ENCODE measurements around the gene ERCC4. TPM values are rescaled to one million over a fixed set of nuclear protein-coding genes. Genes with fewer than 3 reads are reported as not detected.

ERCC4 gene
- polyA plus RNA-seq, 2 of the 4 experiments (the other 2 are of a cell fraction), result 5.9 to 15.1 TPM

DNA sequence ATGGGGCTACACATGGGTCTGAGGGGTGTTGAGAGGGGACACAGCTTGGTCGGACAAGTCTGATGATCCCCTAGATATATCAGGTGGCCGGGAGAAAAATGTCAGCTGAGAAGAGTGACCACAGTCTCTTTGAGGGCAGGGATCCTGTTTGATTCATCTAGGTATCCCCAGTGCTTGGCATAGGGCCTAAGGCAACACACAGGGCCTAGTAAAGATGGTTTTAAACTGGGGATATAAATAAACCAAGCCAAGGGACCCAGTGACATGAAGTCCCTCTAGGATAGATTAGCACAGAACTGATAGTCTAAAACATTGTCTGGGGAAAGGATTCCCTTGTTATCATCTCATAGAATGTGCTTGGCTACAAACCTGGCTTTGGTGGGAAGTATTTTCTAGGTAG, 1.4 kb downstream of the ERCC4 start:
- POLR2A ChIA-PET, result no interaction called here
- H3K4me3 ChIP-seq, result no peak overlapping the region
- CTCF ChIA-PET, result interaction anchor here (0.8 to 1.2 kb wide), 2 partner anchors 328 to 344 kb away, joined by 3 read pairs; no protein-coding TSS in a partner anchor
- peak overlapping the region; percentile 3 to 96; a peak in 4 of 6 replicates for H3K27ac ChIP-seq
- ATAC-seq, result no peak
- no peak for DNase-seq (ENCODE audit: low read depth in 1 of 2, low spot score in 1 of 2)
- H3K4me2 ChIP-seq, result peak overlapping the region; percentile 93
- H3K4me1 ChIP-seq, result peaks cover 41% of the 10 kb centered on the region
- TF ChIP-seq POLR2A (IDR thresholded peaks at IDR 0.05; ENCODE audit: low read length), result no peak
- 68% methylated on average over 2 of the region's 2 CpGs for WGBS (ENCODE audit: missing lambda C conversion rate)
- H3K9me3 ChIP-seq, result no peaks in the 10 kb centered on the region
- FAIRE-seq, result no peak

DNA sequence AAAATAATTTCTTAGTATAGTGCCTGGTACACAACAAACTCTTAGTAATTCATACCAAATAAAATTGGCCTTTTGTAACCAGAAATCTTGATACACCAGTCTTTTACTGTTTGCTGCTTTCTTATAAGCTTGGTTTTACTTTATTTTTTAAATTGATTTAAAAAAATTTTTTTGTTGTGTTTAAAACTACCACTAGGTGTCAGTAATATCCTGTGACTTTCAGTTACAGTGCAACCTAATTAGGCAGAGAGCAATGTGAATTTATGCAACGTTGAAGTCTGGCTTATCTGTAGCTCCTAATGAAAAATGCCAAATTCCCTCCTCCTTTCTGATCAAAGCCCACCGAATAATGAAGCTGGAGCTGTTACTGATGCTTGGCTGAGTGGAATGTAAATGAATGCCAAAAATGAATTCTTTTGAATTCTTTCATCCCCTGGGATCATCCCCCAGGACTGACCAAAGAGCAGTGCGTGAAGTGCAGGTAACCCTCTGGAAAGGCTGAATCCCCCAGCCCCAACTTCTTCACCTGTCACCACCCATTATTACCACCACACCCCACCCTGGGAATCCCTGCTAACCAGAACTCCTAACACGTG, 3.8 kb downstream of the ERCC4 start:
- FAIRE-seq (no peak), ATAC-seq (no peak), DNase-seq (ENCODE audit: low read depth in 1 of 2, low spot score in 1 of 2) (peak; percentile 36 to 68)
- WGBS (ENCODE audit: missing lambda C conversion rate), result 41% methylated on average over 4 of the region's 4 CpGs
- TF ChIP-seq RAD21 (conservative IDR thresholded peaks at IDR 0.05 in 1 of 2, IDR thresholded peaks at IDR 0.05 in 1 of 2) (peak; percentile 92 to 94), MYC (IDR thresholded peaks at IDR 0.05; ENCODE audit: borderline replicate concordance, low read length) (no peak), ZC3H11A (IDR thresholded peaks at IDR 0.05) (no peak), HOXB13 (CRISPR knock-in tag; IDR thresholded peaks at IDR 0.05; ENCODE audit: low read depth) (no peak), EHF (CRISPR knock-in tag; IDR thresholded peaks at IDR 0.05) (no peak), ZSCAN20 (CRISPR knock-in tag; IDR thresholded peaks at IDR 0.05) (no peak), HEYL (CRISPR knock-in tag; IDR thresholded peaks at IDR 0.05) (no peak), SMC3 (IDR thresholded peaks at IDR 0.05) (peak; percentile 88)
- TF ChIP-seq, protein P1, sequence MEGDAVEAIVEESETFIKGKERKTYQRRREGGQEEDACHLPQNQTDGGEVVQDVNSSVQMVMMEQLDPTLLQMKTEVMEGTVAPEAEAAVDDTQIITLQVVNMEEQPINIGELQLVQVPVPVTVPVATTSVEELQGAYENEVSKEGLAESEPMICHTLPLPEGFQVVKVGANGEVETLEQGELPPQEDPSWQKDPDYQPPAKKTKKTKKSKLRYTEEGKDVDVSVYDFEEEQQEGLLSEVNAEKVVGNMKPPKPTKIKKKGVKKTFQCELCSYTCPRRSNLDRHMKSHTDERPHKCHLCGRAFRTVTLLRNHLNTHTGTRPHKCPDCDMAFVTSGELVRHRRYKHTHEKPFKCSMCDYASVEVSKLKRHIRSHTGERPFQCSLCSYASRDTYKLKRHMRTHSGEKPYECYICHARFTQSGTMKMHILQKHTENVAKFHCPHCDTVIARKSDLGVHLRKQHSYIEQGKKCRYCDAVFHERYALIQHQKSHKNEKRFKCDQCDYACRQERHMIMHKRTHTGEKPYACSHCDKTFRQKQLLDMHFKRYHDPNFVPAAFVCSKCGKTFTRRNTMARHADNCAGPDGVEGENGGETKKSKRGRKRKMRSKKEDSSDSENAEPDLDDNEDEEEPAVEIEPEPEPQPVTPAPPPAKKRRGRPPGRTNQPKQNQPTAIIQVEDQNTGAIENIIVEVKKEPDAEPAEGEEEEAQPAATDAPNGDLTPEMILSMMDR (IDR thresholded peaks at IDR 0.05), result peak; percentile 89
- ChIA-PET POLR2A (interaction anchor here (1.2 to 1.9 kb wide), 2 partner anchors 258 to 362 kb away, joined by 3 to 6 read pairs; no protein-coding TSS in a partner anchor), CTCF (interaction anchor here (0.6 to 3.4 kb wide), 60 partner anchors 8 to 607 kb away, joined by 3 to 36 read pairs (median 4); no protein-coding TSS in a partner anchor)
- peak overlapping the region; percentile 46 for H3K4me2 ChIP-seq
- H3K4me1 ChIP-seq, result peaks cover 53% of the 10 kb centered on the region
- no peaks in the 10 kb centered on the region for H3K9me3 ChIP-seq
- H3K27ac ChIP-seq, result peak overlapping the region; percentile 66 to 81
- no peak overlapping the region for H3K4me3 ChIP-seq

DNA sequence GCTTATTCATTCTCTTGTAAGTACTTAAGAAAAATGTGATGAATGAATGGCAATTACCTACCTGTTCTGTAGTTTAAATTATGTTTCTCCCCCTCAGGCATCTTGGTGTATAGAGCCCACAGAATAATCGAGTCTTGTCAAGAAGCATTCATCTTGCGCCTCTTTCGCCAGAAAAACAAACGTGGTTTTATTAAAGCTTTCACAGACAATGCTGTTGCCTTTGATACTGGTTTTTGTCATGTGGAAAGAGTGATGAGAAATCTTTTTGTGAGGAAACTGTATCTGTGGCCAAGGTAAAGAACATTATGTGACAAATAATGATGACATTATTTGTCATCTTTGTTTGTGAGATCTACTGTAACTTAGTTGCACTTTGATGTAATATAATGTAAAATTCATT, 6.5 kb downstream of the ERCC4 start:
- peak overlapping the region; percentile 39 to 64; a peak in 4 of 6 replicates for H3K27ac ChIP-seq
- FAIRE-seq (no peak), DNase-seq (ENCODE audit: low read depth in 1 of 2, low spot score in 1 of 2) (no peak), ATAC-seq (no peak)
- peaks cover 42% of the 10 kb centered on the region for H3K4me1 ChIP-seq
- TF ChIP-seq CHD4 (IDR thresholded peaks at IDR 0.05; ENCODE audit: borderline replicate concordance) (no peak), FOSB (CRISPR knock-in tag; IDR thresholded peaks at IDR 0.05) (no peak), CBX8 (IDR thresholded peaks at IDR 0.05) (no peak), ZNF302 (CRISPR knock-in tag; IDR thresholded peaks at IDR 0.05) (no peak), HEYL (CRISPR knock-in tag; IDR thresholded peaks at IDR 0.05) (no peak), PHF8 (IDR thresholded peaks at IDR 0.05; ENCODE audit: borderline replicate concordance, low read depth) (no peak), MYC (IDR thresholded peaks at IDR 0.05; ENCODE audit: borderline replicate concordance, low read length) (no peak), CBX2 (IDR thresholded peaks at IDR 0.05; ENCODE audit: borderline replicate concordance, low read depth) (no peak), ZC3H11A (IDR thresholded peaks at IDR 0.05) (no peak), NFE2L2 (conservative IDR thresholded peaks at IDR 0.05; ENCODE audit: low read length) (no peak), CEBPB (IDR thresholded peaks at IDR 0.05) (no peak), POLR2AphosphoS2 (conservative IDR thresholded peaks at IDR 0.05; ENCODE audit: low read length) (no peak)
- TF ChIP-seq, protein P2, sequence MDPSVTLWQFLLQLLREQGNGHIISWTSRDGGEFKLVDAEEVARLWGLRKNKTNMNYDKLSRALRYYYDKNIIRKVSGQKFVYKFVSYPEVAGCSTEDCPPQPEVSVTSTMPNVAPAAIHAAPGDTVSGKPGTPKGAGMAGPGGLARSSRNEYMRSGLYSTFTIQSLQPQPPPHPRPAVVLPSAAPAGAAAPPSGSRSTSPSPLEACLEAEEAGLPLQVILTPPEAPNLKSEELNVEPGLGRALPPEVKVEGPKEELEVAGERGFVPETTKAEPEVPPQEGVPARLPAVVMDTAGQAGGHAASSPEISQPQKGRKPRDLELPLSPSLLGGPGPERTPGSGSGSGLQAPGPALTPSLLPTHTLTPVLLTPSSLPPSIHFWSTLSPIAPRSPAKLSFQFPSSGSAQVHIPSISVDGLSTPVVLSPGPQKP (IDR thresholded peaks at IDR 0.05; ENCODE audit: low read depth, low read length), result no peak
- TF ChIP-seq, protein P3, sequence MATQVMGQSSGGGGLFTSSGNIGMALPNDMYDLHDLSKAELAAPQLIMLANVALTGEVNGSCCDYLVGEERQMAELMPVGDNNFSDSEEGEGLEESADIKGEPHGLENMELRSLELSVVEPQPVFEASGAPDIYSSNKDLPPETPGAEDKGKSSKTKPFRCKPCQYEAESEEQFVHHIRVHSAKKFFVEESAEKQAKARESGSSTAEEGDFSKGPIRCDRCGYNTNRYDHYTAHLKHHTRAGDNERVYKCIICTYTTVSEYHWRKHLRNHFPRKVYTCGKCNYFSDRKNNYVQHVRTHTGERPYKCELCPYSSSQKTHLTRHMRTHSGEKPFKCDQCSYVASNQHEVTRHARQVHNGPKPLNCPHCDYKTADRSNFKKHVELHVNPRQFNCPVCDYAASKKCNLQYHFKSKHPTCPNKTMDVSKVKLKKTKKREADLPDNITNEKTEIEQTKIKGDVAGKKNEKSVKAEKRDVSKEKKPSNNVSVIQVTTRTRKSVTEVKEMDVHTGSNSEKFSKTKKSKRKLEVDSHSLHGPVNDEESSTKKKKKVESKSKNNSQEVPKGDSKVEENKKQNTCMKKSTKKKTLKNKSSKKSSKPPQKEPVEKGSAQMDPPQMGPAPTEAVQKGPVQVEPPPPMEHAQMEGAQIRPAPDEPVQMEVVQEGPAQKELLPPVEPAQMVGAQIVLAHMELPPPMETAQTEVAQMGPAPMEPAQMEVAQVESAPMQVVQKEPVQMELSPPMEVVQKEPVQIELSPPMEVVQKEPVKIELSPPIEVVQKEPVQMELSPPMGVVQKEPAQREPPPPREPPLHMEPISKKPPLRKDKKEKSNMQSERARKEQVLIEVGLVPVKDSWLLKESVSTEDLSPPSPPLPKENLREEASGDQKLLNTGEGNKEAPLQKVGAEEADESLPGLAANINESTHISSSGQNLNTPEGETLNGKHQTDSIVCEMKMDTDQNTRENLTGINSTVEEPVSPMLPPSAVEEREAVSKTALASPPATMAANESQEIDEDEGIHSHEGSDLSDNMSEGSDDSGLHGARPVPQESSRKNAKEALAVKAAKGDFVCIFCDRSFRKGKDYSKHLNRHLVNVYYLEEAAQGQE (IDR thresholded peaks at IDR 0.05), result no peak
- TF ChIP-seq, protein P4, sequence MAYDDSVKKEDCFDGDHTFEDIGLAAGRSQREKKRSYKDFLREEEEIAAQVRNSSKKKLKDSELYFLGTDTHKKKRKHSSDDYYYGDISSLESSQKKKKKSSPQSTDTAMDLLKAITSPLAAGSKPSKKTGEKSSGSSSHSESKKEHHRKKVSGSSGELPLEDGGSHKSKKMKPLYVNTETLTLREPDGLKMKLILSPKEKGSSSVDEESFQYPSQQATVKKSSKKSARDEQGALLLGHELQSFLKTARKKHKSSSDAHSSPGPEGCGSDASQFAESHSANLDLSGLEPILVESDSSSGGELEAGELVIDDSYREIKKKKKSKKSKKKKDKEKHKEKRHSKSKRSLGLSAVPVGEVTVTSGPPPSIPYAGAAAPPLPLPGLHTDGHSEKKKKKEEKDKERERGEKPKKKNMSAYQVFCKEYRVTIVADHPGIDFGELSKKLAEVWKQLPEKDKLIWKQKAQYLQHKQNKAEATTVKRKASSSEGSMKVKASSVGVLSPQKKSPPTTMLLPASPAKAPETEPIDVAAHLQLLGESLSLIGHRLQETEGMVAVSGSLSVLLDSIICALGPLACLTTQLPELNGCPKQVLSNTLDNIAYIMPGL (CRISPR knock-in tag; IDR thresholded peaks at IDR 0.05; ENCODE audit: borderline replicate concordance), result no peak
- POLR2A ChIA-PET, result no interaction called here
- WGBS (ENCODE audit: missing lambda C conversion rate), result 69% methylated on average over 4 of the region's 4 CpGs
- peak overlapping the region; percentile 4; the same call in 1 of the 3 replicates for H3K4me2 ChIP-seq
- no peak overlapping the region for H3K4me3 ChIP-seq
- no peaks in the 10 kb centered on the region for H3K9me3 ChIP-seq
- CTCF ChIA-PET, result interaction anchor here (1.5 kb wide), 1 partner anchor 91 kb away, joined by 3 read pairs; no protein-coding TSS in a partner anchor
